ENCODE data around the gene C1orf53.

- no peak for TF ChIP-seq POLR2A (IDR thresholded peaks at IDR 0.05; ENCODE audit: low read length)
- TF ChIP-seq GATA1 (IDR thresholded peaks at IDR 0.05; ENCODE audit: low read depth, low read length), result no peak
Measured at GRCh38 chr1:197942042-197942441, 39.6 kb downstream of the C1orf53 start.

Measured in erythroblast (primary cell).